ENCODE measurements around the gene PHF12.

GRCh38 chr17:28957992-28958355, 6.7 kb upstream of the PHF12 start:
- TF ChIP-seq POLR2A (IDR thresholded peaks at IDR 0.05; ENCODE audit: low read depth) = no peak
- TF ChIP-seq, protein P1, sequence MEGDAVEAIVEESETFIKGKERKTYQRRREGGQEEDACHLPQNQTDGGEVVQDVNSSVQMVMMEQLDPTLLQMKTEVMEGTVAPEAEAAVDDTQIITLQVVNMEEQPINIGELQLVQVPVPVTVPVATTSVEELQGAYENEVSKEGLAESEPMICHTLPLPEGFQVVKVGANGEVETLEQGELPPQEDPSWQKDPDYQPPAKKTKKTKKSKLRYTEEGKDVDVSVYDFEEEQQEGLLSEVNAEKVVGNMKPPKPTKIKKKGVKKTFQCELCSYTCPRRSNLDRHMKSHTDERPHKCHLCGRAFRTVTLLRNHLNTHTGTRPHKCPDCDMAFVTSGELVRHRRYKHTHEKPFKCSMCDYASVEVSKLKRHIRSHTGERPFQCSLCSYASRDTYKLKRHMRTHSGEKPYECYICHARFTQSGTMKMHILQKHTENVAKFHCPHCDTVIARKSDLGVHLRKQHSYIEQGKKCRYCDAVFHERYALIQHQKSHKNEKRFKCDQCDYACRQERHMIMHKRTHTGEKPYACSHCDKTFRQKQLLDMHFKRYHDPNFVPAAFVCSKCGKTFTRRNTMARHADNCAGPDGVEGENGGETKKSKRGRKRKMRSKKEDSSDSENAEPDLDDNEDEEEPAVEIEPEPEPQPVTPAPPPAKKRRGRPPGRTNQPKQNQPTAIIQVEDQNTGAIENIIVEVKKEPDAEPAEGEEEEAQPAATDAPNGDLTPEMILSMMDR (IDR thresholded peaks at IDR 0.05) = no peak
- TF ChIP-seq POLR2AphosphoS5 (IDR thresholded peaks at IDR 0.05) = no peak
- no peak for TF ChIP-seq EP300 (IDR thresholded peaks at IDR 0.05)
